Ovary (tissue), 9 donors: Measurements from ENCODE around the gene CARS2. TPM values are rescaled to one million over a fixed set of nuclear protein-coding genes. Genes with fewer than 3 reads are reported as not detected.

Experiments used
- DNase-seq, 5 donors: peaks; one replicate each; pipeline ENCODE4 v3.0.0-alpha.2; 2019 to 2020
- H3K27ac ChIP-seq, 2 donors: fragments of 200-600 bp; one replicate each; pipeline versions ENCODE4 v1.5.1 to v1.8.0; 2019 to 2022
- H3K27me3 ChIP-seq: fragments of 200-600 bp; one replicate; pipeline ENCODE4 v1.8.0; 2022
- H3K36me3 ChIP-seq: fragments of 200-600 bp; sonication (generic); one replicate; pipeline ENCODE4 v1.5.1; 2019
- H3K4me1 ChIP-seq: one replicate; pipeline ENCODE4 v1.8.1; 2013; ENCODE audit warnings: mild to moderate bottlenecking, moderate library complexity; ENCODE audit not compliant: insufficient read depth
- H3K4me3 ChIP-seq: fragments of 200-600 bp; sonication (generic); one replicate; pipeline ENCODE4 v1.5.1; 2017
- H3K9me3 ChIP-seq, 2 donors: fragments of 200-600 bp in 1 of 2; sonication (generic) in 1 of 2; one replicate each; pipeline versions ENCODE4 v1.5.1 to v1.8.1; 2013 to 2019; ENCODE audit warnings: mild to moderate bottlenecking in 1 of 2, moderate library complexity in 1 of 2
- EP300 ChIP-seq: sonication (generic); formaldehyde crosslinking; IDR thresholded peaks from one replicate; pipeline ENCODE4 v1.6.1; 2017; ENCODE audit warnings: antibody characterized with exemption
- POLR2A ChIP-seq: fragments of 450-650 bp; IDR thresholded peaks from one replicate; pipeline ENCODE4 v1.6.1; 2017; ENCODE audit warnings: antibody characterized with exemption, mild to moderate bottlenecking, moderate library complexity
- WGBS, 3 donors: extraction: QIAGEN DNeasy Blood & Tissue Kit in 1 of 3; methylation state at CpG; one replicate each; pipeline versions ENCODE4 v1.1.5 to v1.1.7; 2013 to 2017; 5-methylcytosine and 5-hydroxymethylcytosine counted together
- intact Hi-C, 4 donors: fragments of 100-400 bp; cut with DNase I; formaldehyde crosslinking; loops; one replicate each; pipeline versions ENCODE4 v1.11.0 to v1.15.1; 2022 to 2023
- polyA plus RNA-seq, 2 donors: library from polyadenylated mRNA; stranded (reverse); fragments of 200-250 nt in 1 of 2; fragments of 350-450 nt in 1 of 2; fragmentation: Illumina TruSeq in 1 of 2; extraction: RNeasy Lipid Tissue Mini Kit (QIAGEN cat#74804) in 1 of 2; gene quantifications; one replicate each; pipeline ENCODE4 v1.2.3, GENCODE V29; 2013 to 2014
- total RNA-seq, 7 donors: library from RNA; depleted of rRNA in 2 of 7; stranded (reverse); fragments of >200 nt in 2 of 7; fragmentation: NEBNext Ultra II Directional in 3 of 7; extraction: Animal tissue kit (Norgen Biotek cat#: 25700) in 3 of 7; gene quantifications; one replicate each; pipeline versions ENCODE4 v1.1.0 to v1.2.4, GENCODE V29; 2016 to 2023
- TF ChIP-seq, protein P1 (sequence below), 3 donors: fragments of 450-650 bp in 2 of 3; fragments of 200-600 bp in 1 of 3; IDR thresholded peaks; one replicate each; pipeline versions ENCODE4 v1.5.1 to v1.8.0; 2016 to 2022; ENCODE audit warnings: antibody characterized with exemption in 3 of 3, mild to moderate bottlenecking in 1 of 3
- donor health status: DM: no; HTN: no; CAD: no; lungs with moderate emphysema.
- donor health status: DM: no; HTN: no; CAD: no.
- donor health status: Bipolar disorder and iron deficiency.
- donor health status: DM: yes; HTN: yes; CAD: no.
- donor health status: DM: no; HTN: no; CAD: no.
- donor health status: DM: yes; HTN: yes; CAD: no.

Gene CARS2
- total and polyA plus RNA-seq, 9 donors: 34.1 to 65.2 (median 44.3) TPM

DNA sequence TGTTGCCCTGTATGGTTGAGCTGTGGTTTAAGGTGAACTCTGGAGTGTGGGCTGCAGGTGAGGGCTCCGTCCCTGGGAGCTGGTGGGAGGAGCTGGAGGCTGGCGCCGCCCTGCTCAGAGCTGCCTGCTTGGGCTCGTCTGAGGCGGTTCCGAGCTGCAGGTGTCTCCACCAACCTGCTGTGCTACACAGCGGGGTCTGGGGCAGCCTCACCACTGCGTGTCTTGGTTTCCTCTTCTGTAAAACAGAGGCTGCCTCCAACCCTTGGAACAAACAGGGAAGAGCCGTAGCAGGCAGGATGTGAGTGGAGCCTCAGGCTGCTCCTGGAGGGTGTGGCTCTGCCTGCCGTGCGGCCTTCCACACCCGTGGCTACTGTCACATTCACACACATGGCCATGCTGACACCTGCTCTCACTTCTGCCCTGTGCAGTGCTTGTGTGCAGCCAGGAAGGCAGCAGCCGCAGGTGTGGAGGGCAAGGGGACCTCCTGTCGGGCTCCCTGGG is 69.2 kb downstream of the CARS2 start:
- TF ChIP-seq, protein P1, sequence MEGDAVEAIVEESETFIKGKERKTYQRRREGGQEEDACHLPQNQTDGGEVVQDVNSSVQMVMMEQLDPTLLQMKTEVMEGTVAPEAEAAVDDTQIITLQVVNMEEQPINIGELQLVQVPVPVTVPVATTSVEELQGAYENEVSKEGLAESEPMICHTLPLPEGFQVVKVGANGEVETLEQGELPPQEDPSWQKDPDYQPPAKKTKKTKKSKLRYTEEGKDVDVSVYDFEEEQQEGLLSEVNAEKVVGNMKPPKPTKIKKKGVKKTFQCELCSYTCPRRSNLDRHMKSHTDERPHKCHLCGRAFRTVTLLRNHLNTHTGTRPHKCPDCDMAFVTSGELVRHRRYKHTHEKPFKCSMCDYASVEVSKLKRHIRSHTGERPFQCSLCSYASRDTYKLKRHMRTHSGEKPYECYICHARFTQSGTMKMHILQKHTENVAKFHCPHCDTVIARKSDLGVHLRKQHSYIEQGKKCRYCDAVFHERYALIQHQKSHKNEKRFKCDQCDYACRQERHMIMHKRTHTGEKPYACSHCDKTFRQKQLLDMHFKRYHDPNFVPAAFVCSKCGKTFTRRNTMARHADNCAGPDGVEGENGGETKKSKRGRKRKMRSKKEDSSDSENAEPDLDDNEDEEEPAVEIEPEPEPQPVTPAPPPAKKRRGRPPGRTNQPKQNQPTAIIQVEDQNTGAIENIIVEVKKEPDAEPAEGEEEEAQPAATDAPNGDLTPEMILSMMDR (IDR thresholded peaks at IDR 0.05): no peak
- TF ChIP-seq EP300: no peak
- no peak for TF ChIP-seq POLR2A
- H3K27ac ChIP-seq: no peak overlapping the region
- WGBS, 3 donors: 83 to 93% (median 89%) methylated on average over 14 of the region's 14 CpGs

DNA sequence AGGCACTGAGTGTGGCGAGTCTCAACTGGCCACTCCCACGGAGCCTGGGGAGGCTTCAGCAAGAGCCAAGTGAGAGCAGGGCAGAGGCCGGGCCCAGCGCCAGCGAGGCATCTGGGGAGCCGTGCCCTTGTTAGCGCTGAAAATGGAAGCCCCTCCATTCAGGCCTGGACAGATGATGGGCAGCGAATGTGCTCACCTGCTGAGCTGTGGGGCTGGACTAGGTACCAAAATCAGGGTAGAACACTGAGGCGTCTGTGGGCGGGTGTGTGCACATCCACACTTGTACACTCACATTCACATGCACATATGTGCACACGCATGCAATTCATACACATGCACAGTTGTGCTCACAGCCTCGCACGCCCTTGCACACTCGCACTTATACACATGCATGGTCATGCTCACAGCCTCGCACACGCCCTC is 69.9 kb downstream of the CARS2 start:
- intact Hi-C loops: loop anchor here in 1 of 4 donors (10.0 kb wide), 1 partner anchor 69 kb away; the partner anchor contains the start of gene CARS2
- WGBS, 3 donors: 77 to 88% (median 77%) methylated on average over 16 of the region's 16 CpGs
- Histone ChIP-seq H3K4me1 (peaks cover 5% of the 10 kb centered on the region), H3K4me3 (no peak overlapping the region), H3K9me3 (no peaks in the 10 kb centered on the region), H3K27ac (no peak overlapping the region), H3K36me3 (no peaks in the 10 kb centered on the region), H3K27me3 (no peaks in the 10 kb centered on the region)
- TF ChIP-seq EP300: no peak
- TF ChIP-seq, protein P1 (IDR thresholded peaks at IDR 0.05): no peak
- TF ChIP-seq POLR2A: no peak
- DNase-seq: no peak

More for the DNA sequence above, 69.2 kb downstream of the CARS2 start:
- H3K36me3 ChIP-seq: no peaks in the 10 kb centered on the region
- H3K4me1 ChIP-seq: peaks cover 5% of the 10 kb centered on the region
- no peaks in the 10 kb centered on the region for H3K27me3 ChIP-seq
- intact Hi-C loops: loop anchor here in 1 of 4 donors (10.0 kb wide), 1 partner anchor 68 kb away; the partner anchor contains the start of gene CARS2
- H3K9me3 ChIP-seq: no peaks in the 10 kb centered on the region
- DNase-seq: no peak
- H3K4me3 ChIP-seq: no peak overlapping the region

DNA sequence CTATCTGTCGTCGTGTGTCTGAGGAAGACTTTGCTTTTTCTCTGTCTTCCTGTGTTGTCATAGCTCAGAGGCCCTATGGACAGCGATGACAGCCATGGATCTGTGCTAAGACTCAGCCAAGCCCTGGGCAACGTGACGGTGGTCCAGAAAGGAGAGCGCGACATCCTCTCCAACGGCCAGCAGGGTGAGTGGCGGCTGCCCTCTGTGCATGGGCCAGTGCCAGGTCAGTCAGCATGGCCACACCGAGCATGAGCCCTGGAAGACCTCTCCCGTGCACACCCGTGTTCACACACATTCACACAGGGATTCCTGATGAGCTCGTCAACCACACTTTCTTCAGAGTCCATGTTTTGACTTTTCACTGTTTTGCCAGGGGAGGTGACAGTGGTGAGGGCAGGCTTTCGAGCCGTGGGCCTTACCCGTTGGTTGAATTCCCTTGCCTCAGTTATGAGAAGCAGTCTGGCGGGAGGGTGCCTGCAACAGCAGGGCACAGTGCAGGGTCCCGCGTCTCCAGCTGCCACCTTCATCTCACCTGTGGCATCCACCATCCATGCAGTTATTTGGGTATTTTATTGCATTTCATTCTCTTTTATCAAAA is 70.4 kb downstream of the CARS2 start:
- DNase-seq: peak in 1 of 5 donors; percentile 36
- TF ChIP-seq, protein P1 (IDR thresholded peaks at IDR 0.05): no peak
- no peak for TF ChIP-seq EP300
- TF ChIP-seq POLR2A: no peak
- no peaks in the 10 kb centered on the region for H3K27me3 ChIP-seq
- H3K9me3 ChIP-seq: no peaks in the 10 kb centered on the region
- H3K4me1 ChIP-seq: peaks cover 6% of the 10 kb centered on the region
- WGBS, 3 donors: 83 to 88% (median 84%) methylated on average over 19 of the region's 19 CpGs
- no peak overlapping the region for H3K4me3 ChIP-seq
- no peaks in the 10 kb centered on the region for H3K36me3 ChIP-seq
- intact Hi-C loops: loop anchor here in 1 of 4 donors (10.0 kb wide), 1 partner anchor 69 kb away; the partner anchor contains the start of gene CARS2
- no peak overlapping the region for H3K27ac ChIP-seq

DNA sequence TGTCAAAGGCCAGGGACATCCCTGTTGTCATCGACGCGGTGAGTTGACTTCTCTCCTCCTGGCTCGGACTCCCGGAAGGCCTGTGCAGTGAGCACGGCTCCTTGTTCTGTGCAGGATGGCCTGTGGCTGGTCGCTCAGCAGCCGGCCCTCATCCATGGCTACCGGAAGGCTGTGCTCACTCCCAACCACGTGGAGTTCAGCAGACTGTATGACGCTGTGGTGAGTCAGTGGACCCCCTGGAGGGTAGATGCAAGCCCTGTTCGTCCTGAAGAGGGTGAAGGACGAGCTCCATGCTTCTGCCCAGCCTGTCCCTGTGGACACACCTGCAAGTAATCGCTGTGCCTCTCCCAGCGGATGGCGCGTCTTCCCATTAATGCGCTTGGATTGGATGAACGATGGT is 71.4 kb downstream of the CARS2 start:
- H3K4me3 ChIP-seq: no peak overlapping the region
- intact Hi-C loops: loop anchor here in 1 of 4 donors (10.0 kb wide), 1 partner anchor 70 kb away; the partner anchor contains the start of gene CARS2
- H3K36me3 ChIP-seq: no peaks in the 10 kb centered on the region
- H3K4me1 ChIP-seq: peaks cover 5% of the 10 kb centered on the region
- DNase-seq: no peak
- H3K27me3 ChIP-seq: no peaks in the 10 kb centered on the region
- TF ChIP-seq EP300 (no peak), POLR2A (no peak)
- TF ChIP-seq, protein P1 (IDR thresholded peaks at IDR 0.05): no peak
- WGBS, 3 donors: 74 to 90% (median 76%) methylated on average over 17 to 19 of the region's 19 CpGs
- H3K27ac ChIP-seq: no peak overlapping the region
- H3K9me3 ChIP-seq: no peaks in the 10 kb centered on the region
